Measurements from ENCODE around the gene ANKFY1. TPM values are rescaled to one million over a fixed set of nuclear protein-coding genes. Genes with fewer than 3 reads are reported as not detected.

ANKFY1 gene
- polyA plus RNA-seq, 2 donors, result 10.0 to 11.2 TPM

DNA sequence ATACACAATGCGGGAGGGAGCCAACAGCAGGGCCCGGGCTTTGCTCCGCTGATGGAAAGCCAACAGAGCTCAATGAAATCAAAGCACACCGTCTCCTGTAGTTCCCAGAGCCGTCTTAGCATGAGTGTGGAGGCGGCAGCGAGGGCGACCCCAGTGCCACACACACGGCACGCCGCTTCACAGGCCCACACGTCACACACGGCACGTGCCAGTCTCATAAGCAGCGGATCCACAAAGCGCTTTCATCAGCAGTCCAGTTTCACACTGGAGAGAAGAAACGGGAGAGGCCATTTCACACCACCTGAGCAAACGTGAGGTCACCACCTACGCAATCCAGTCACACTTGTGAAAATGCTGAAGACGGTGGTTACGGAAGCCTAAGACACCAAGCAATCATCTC, 86.0 kb downstream of the ANKFY1 start:
- H3K27ac ChIP-seq (ENCODE audit: low read depth in 2 of 2, low read length in 1 of 2), result no peak overlapping the region
- peaks cover 24 to 60% of the 10 kb centered on the region in 2 donors for H3K36me3 ChIP-seq (ENCODE audit: control insufficient read depth in 2 of 2, insufficient read depth in 2 of 2, low read length in 1 of 2)
- 92 to 95% methylated on average over 21 of the region's 21 CpGs for WGBS, 2 donors
- no peaks in the 10 kb centered on the region for H3K27me3 ChIP-seq (ENCODE audit: control insufficient read depth in 1 of 2, insufficient read depth in 2 of 2, low read length in 2 of 2)
- H3K4me1 ChIP-seq (ENCODE audit: control insufficient read depth in 2 of 2, insufficient read depth in 2 of 2, low read length in 1 of 2), result no peaks in the 10 kb centered on the region
- H3K9me3 ChIP-seq (ENCODE audit: control insufficient read depth in 2 of 2, insufficient read depth in 1 of 2, low read depth in 1 of 2, low read length in 1 of 2), result no peaks in the 10 kb centered on the region
- no peak overlapping the region for H3K4me3 ChIP-seq (ENCODE audit: low read depth in 1 of 2, low read length in 2 of 2)

- no peak overlapping the region for H3K27ac ChIP-seq (ENCODE audit: low read depth in 2 of 2, low read length in 1 of 2)
- no peaks in the 10 kb centered on the region for H3K4me1 ChIP-seq (ENCODE audit: control insufficient read depth in 2 of 2, insufficient read depth in 2 of 2, low read length in 1 of 2)
- no peaks in the 10 kb centered on the region for H3K9me3 ChIP-seq (ENCODE audit: control insufficient read depth in 2 of 2, insufficient read depth in 1 of 2, low read depth in 1 of 2, low read length in 1 of 2)
- H3K27me3 ChIP-seq (ENCODE audit: control insufficient read depth in 1 of 2, insufficient read depth in 2 of 2, low read length in 2 of 2), result no peaks in the 10 kb centered on the region
- 79 to 84% methylated on average over 12 of the region's 12 CpGs for WGBS, 2 donors
- H3K4me3 ChIP-seq (ENCODE audit: low read depth in 1 of 2, low read length in 2 of 2), result no peak overlapping the region
- peaks cover 28 to 61% of the 10 kb centered on the region in 2 donors for H3K36me3 ChIP-seq (ENCODE audit: control insufficient read depth in 2 of 2, insufficient read depth in 2 of 2, low read length in 1 of 2)
Measured at GRCh38 chr17:4176808-4177472, 86.8 kb downstream of the ANKFY1 start.

GRCh38 chr17:4175921-4176807, 87.6 kb downstream of the ANKFY1 start:
- Histone ChIP-seq H3K4me3 (ENCODE audit: low read depth in 1 of 2, low read length in 2 of 2) (no peak overlapping the region), H3K9me3 (ENCODE audit: control insufficient read depth in 2 of 2, insufficient read depth in 1 of 2, low read depth in 1 of 2, low read length in 1 of 2) (no peaks in the 10 kb centered on the region), H3K4me1 (ENCODE audit: control insufficient read depth in 2 of 2, insufficient read depth in 2 of 2, low read length in 1 of 2) (no peaks in the 10 kb centered on the region), H3K27ac (ENCODE audit: low read depth in 2 of 2, low read length in 1 of 2) (peak overlapping the region; percentile 17 to 33), H3K27me3 (ENCODE audit: control insufficient read depth in 1 of 2, insufficient read depth in 2 of 2, low read length in 2 of 2) (no peaks in the 10 kb centered on the region), H3K36me3 (ENCODE audit: control insufficient read depth in 2 of 2, insufficient read depth in 2 of 2, low read length in 1 of 2) (peaks cover 29 to 64% of the 10 kb centered on the region in 2 donors)
- 73 to 75% methylated on average over 25 of the region's 25 CpGs for WGBS, 2 donors

DNA sequence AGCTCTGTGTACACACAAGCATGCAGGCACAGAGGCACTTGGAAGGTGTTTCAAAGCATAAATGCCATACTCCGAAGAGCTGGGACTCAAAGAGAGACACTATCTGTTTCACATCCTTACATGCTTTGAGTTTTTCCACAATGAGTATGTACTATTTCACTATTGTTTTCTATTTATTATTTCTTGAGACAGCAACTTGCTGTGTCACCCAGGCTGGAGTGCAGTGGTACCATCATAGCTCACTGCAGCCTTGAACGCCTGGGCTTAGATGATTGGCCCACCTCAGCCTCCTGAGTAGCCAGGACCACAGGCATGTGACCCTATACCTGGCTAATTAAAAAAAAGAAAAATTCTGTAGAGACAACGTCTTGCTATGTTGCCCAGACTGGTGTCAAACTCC, 89.2 kb downstream of the ANKFY1 start:
- H3K4me3 ChIP-seq (ENCODE audit: low read depth in 1 of 2, low read length in 2 of 2), result no peak overlapping the region
- no peaks in the 10 kb centered on the region for H3K4me1 ChIP-seq (ENCODE audit: control insufficient read depth in 2 of 2, insufficient read depth in 2 of 2, low read length in 1 of 2)
- no peak overlapping the region for H3K27ac ChIP-seq (ENCODE audit: low read depth in 2 of 2, low read length in 1 of 2)
- WGBS, 2 donors, result 85 to 93% methylated on average over 3 of the region's 3 CpGs
- peaks cover 35 to 71% of the 10 kb centered on the region in 2 donors for H3K36me3 ChIP-seq (ENCODE audit: control insufficient read depth in 2 of 2, insufficient read depth in 2 of 2, low read length in 1 of 2)
- H3K9me3 ChIP-seq (ENCODE audit: control insufficient read depth in 2 of 2, insufficient read depth in 1 of 2, low read depth in 1 of 2, low read length in 1 of 2), result no peaks in the 10 kb centered on the region
- H3K27me3 ChIP-seq (ENCODE audit: control insufficient read depth in 1 of 2, insufficient read depth in 2 of 2, low read length in 2 of 2), result no peaks in the 10 kb centered on the region

- 94 to 95% methylated on average over 7 of the region's 7 CpGs for WGBS, 2 donors
- H3K27ac ChIP-seq (ENCODE audit: low read depth in 2 of 2, low read length in 1 of 2), result no peak overlapping the region
- H3K4me3 ChIP-seq (ENCODE audit: low read depth in 1 of 2, low read length in 2 of 2), result no peak overlapping the region
- H3K9me3 ChIP-seq (ENCODE audit: control insufficient read depth in 2 of 2, insufficient read depth in 1 of 2, low read depth in 1 of 2, low read length in 1 of 2), result no peaks in the 10 kb centered on the region
- H3K36me3 ChIP-seq (ENCODE audit: control insufficient read depth in 2 of 2, insufficient read depth in 2 of 2, low read length in 1 of 2), result peaks cover 32 to 74% of the 10 kb centered on the region in 2 donors
- no peaks in the 10 kb centered on the region for H3K27me3 ChIP-seq (ENCODE audit: control insufficient read depth in 1 of 2, insufficient read depth in 2 of 2, low read length in 2 of 2)
- H3K4me1 ChIP-seq (ENCODE audit: control insufficient read depth in 2 of 2, insufficient read depth in 2 of 2, low read length in 1 of 2), result peaks cover 0 to 1% of the 10 kb centered on the region in 2 donors
Measured at GRCh38 chr17:4173781-4174180, 90.0 kb downstream of the ANKFY1 start.

DNA sequence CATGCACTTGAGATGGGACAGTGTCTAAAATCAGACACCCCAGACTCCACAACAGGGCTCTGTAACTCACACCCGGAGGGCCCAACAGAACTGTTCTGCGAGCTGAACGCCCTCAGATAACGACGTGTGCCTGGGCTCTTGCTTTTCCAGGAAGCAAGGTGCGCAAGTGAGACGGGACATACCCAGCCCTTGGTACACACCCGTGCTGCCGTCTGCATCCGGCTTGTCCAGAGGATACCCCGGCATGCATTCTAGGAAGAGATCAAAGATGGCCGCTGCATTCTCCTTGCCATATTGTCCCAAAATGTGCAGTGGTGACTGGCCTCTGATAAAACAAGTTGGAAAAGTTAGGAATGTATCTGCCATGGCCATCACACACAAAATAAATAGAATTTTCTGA, 91.4 kb downstream of the ANKFY1 start:
- Histone ChIP-seq H3K4me1 (ENCODE audit: control insufficient read depth in 2 of 2, insufficient read depth in 2 of 2, low read length in 1 of 2) (peaks cover 0 to 3% of the 10 kb centered on the region in 2 donors), H3K27ac (ENCODE audit: low read depth in 2 of 2, low read length in 1 of 2) (no peak overlapping the region), H3K36me3 (ENCODE audit: control insufficient read depth in 2 of 2, insufficient read depth in 2 of 2, low read length in 1 of 2) (peaks cover 34 to 68% of the 10 kb centered on the region in 2 donors), H3K9me3 (ENCODE audit: control insufficient read depth in 2 of 2, insufficient read depth in 1 of 2, low read depth in 1 of 2, low read length in 1 of 2) (no peaks in the 10 kb centered on the region), H3K4me3 (ENCODE audit: low read depth in 1 of 2, low read length in 2 of 2) (no peak overlapping the region), H3K27me3 (ENCODE audit: control insufficient read depth in 1 of 2, insufficient read depth in 2 of 2, low read length in 2 of 2) (no peaks in the 10 kb centered on the region)
- WGBS, 2 donors, result 94% methylated on average over 12 of the region's 12 CpGs

DNA sequence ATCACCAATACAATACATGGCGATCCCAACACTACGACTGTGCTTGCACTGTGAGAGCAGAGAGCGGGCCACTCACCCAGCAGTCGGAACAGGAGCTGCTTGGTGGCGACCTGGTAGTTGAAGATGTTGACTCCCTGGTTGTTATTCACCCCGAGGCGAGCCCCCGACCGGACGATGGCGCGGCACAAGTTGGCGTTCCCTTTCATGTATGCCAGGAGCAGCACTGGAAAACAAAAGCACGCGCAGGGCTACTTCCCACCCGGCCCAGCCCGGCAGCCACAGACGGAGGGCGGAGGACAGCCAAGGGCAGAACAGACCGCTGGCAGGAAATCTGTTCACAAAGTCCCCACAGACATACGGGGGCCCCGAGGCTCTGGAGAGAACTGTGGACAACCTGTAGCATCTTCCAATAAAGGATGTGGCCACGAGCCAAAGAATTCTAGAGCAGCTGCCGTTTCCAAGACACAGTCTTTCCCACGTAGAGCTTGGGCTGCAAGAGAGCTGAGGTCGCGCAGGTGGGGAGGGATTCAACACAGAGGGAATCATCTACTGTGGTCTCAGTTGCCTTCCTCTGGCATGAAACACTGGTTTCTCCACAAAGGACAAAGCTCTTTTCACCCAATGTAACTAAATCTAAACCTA, 93.0 kb downstream of the ANKFY1 start:
- Histone ChIP-seq H3K27ac (ENCODE audit: low read depth in 2 of 2, low read length in 1 of 2) (no peak overlapping the region), H3K36me3 (ENCODE audit: control insufficient read depth in 2 of 2, insufficient read depth in 2 of 2, low read length in 1 of 2) (peaks cover 41 to 68% of the 10 kb centered on the region in 2 donors), H3K27me3 (ENCODE audit: control insufficient read depth in 1 of 2, insufficient read depth in 2 of 2, low read length in 2 of 2) (no peaks in the 10 kb centered on the region), H3K4me3 (ENCODE audit: low read depth in 1 of 2, low read length in 2 of 2) (no peak overlapping the region), H3K4me1 (ENCODE audit: control insufficient read depth in 2 of 2, insufficient read depth in 2 of 2, low read length in 1 of 2) (peaks cover 0 to 3% of the 10 kb centered on the region in 2 donors), H3K9me3 (ENCODE audit: control insufficient read depth in 2 of 2, insufficient read depth in 1 of 2, low read depth in 1 of 2, low read length in 1 of 2) (no peaks in the 10 kb centered on the region)
- WGBS, 2 donors, result 89 to 91% methylated on average over 27 of the region's 27 CpGs

- H3K4me1 ChIP-seq (ENCODE audit: control insufficient read depth in 2 of 2, insufficient read depth in 2 of 2, low read length in 1 of 2), result peaks cover 0 to 7% of the 10 kb centered on the region in 2 donors
- no peak overlapping the region for H3K4me3 ChIP-seq (ENCODE audit: low read depth in 1 of 2, low read length in 2 of 2)
- H3K27me3 ChIP-seq (ENCODE audit: control insufficient read depth in 1 of 2, insufficient read depth in 2 of 2, low read length in 2 of 2), result no peaks in the 10 kb centered on the region
- peaks cover 34 to 58% of the 10 kb centered on the region in 2 donors for H3K36me3 ChIP-seq (ENCODE audit: control insufficient read depth in 2 of 2, insufficient read depth in 2 of 2, low read length in 1 of 2)
- no peaks in the 10 kb centered on the region for H3K9me3 ChIP-seq (ENCODE audit: control insufficient read depth in 2 of 2, insufficient read depth in 1 of 2, low read depth in 1 of 2, low read length in 1 of 2)
- WGBS, 2 donors, result 76 to 88% methylated on average over 12 of the region's 12 CpGs
- H3K27ac ChIP-seq (ENCODE audit: low read depth in 2 of 2, low read length in 1 of 2), result no peak overlapping the region
Measured at GRCh38 chr17:4167786-4168185, 96.0 kb downstream of the ANKFY1 start.

- no peak overlapping the region for H3K27ac ChIP-seq (ENCODE audit: low read depth in 2 of 2, low read length in 1 of 2)
- no peaks in the 10 kb centered on the region for H3K27me3 ChIP-seq (ENCODE audit: control insufficient read depth in 1 of 2, insufficient read depth in 2 of 2, low read length in 2 of 2)
- H3K9me3 ChIP-seq (ENCODE audit: control insufficient read depth in 2 of 2, insufficient read depth in 1 of 2, low read depth in 1 of 2, low read length in 1 of 2), result no peaks in the 10 kb centered on the region
- 64 to 73% methylated on average over 8 of the region's 8 CpGs for WGBS, 2 donors
- peaks cover 4 to 7% of the 10 kb centered on the region in 2 donors for H3K4me1 ChIP-seq (ENCODE audit: control insufficient read depth in 2 of 2, insufficient read depth in 2 of 2, low read length in 1 of 2)
- H3K36me3 ChIP-seq (ENCODE audit: control insufficient read depth in 2 of 2, insufficient read depth in 2 of 2, low read length in 1 of 2), result peaks cover 27 to 47% of the 10 kb centered on the region in 2 donors
- H3K4me3 ChIP-seq (ENCODE audit: low read depth in 1 of 2, low read length in 2 of 2), result no peak overlapping the region
Measured at GRCh38 chr17:4166419-4166818, 97.4 kb downstream of the ANKFY1 start.

Data from esophagus (tissue), 2 donors.